Raji (cell line): ENCODE measurements around the gene HSPA9.

Experiments used
- POLR2A ChIP-seq: IDR thresholded peaks from 2 replicates; pipeline ENCODE4 v1.6.1; 2011; ENCODE audit warnings: low read depth, low read length, control low read depth; ENCODE audit not compliant: insufficient read depth

Gene HSPA9

DNA sequence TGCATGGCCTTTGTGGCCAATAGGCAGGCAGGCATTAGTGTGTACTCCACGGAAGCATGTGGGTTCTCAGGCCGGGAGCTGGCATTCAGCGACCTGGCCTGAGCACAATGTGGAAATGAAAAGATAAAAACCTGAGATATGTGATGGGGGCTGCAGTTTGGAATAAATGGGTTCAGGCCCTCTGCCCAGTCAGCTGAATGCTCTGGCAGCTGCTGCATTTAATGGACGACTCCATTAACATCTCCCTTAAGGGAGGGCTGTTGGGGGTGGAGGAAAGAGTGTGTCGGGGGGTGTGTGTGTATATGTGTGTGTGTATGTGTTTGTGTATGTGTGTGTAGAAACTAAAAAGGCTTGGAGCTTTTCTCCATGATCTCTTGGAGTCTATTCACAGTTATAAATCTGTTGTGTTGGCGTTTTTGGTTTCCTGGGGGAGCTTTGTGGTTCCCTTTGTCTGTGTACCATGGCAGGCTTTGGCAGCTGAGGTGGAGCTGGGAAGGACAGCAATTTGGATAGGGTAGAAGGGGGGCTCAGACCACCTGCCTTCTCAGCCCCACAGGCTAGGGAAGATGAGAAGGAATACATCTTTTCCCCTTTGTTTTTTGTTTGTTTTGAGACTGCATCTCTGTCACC is 27.3 kb upstream of the HSPA9 start:
- TF ChIP-seq POLR2A, result no peak

DNA sequence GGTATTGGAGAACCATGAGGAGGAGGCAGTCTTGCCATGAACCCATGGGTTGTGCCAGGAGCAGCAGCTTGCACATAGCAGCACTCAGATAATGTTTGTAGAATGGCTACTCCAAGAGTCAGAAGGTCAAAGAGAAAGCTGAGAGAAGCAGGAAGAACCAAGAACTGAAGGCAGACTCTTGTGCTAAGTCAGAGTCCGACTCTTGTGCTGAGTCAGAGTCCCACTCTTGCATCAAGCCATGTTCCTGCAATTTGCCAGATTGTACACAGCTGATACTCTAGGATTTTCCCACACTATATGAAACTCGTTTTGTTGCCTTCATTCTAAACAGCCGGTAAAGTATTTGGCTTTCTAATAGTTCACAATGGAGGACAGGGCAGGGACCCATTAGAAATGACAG is 26.2 kb upstream of the HSPA9 start:
- no peak for TF ChIP-seq POLR2A

DNA sequence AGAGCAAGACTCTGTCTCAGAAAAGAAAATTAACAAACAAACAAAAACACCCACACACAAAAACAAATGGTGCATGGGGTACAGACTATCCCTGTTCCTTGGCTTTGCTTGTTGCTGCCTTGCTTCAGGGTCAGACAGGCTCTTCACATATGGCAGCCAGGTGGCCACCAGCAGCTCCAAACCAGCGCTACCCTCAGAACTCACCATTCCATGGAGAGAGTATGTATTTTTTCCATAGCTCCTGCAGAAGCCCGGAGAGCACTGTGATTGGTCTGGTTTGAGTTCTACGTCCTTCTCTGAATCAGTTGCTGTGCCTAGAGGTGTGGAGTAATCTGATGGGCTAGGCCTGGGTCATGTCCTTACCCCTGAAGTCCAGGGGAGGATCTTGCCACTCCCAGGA is 25.2 kb upstream of the HSPA9 start:
- TF ChIP-seq POLR2A, result no peak

DNA sequence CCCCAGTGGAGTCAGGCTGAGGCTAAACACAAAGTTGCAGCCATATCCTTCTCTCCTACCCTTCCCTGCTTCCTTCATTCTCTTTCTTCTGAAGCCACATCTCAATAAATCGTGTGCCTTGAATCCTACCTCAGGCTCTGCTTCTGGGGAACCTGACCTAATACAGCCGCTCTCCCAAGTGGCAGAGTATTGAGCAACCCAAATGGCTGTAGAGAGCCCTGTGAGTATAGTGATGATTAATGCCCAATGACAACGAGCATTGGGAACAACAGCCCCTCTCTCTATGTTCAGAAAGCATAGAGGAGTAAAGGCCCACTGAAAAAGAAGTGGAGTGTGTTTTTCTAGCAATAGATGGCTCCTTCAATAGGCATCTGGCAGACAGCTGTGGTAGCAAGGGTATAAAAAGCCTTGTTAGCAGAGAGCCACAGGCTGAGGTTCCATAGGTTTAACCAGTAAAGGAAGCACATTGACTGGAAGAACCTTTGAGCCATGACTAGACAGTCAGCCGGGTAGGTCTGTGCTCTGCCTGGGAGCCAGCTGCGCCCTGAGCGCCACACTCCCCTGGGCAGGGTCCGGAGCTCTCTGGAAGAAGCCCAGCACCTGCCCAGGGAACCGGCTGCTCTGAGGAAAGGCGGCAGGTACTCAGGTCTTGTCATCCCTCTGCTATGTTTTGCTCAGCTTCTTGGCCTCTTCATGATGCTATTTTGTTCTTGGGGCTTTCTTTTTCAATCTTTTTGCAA is 22.6 kb upstream of the HSPA9 start:
- no peak for TF ChIP-seq POLR2A

DNA sequence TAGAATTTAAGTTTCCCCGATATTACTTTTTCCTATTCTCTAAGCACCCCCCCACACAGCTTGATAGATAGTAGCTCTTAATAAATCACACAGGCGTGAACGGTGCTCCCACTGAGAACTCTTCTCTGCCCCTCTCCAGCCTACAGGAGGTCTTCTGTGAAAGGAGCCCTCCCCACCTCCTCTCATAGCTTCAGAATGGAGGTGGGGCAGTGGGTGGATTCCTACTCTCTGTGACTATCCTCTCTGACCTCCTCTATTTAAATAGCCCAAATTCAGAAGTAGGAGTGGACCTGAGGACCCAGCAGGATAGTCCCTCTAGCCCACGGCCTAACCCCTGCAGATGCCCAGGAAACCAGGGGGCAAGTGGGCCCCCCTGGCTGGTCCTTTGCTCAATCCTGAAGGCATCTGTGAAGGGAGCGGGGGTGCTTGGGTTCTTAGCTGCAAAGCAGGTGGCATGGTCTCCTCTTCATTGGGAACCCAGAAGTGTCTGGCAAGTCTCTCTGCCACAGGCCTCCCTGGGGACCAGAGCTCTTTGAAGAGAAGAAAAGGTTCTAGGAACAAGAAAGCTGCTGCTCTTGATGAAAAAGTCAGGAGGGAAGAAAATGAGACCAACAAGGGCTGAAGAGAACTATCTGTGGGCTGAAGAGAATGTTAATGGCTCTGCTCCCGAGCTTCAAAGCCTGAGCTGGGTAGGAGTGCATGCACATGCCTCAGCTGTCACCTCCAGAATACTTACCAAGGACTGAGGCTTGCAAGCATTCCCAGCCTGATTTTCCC is 21.1 kb upstream of the HSPA9 start:
- TF ChIP-seq POLR2A, result no peak

DNA sequence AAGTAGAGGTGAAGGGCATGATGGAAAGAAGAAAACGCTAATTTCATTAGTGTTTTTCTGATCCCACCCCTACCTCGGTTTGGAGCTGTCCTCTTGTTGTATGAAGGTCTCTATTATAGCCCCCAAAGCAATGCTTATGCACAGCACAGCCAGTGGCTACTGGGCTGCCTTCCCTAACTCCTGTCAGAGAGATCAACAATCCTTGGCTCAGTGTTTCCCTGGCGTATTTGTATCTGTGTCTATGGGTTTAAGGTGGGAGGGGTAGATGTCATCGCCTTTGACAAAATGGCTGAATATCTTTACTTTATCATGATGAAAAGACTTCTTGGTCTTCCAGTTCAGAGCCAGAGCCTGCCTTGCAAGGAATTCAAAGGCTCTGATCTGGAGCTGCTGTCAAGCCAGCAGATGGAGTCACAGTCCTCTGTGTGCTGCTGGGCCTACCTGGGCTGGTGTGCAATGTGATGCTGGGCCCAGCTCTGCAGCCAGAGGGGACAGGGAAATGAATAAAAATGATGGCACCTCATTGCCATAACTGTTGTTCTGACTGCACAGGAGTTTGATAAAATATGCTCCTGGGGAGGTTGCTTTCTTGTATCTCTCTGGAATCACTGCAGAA is 20.1 kb upstream of the HSPA9 start:
- no peak for TF ChIP-seq POLR2A

DNA sequence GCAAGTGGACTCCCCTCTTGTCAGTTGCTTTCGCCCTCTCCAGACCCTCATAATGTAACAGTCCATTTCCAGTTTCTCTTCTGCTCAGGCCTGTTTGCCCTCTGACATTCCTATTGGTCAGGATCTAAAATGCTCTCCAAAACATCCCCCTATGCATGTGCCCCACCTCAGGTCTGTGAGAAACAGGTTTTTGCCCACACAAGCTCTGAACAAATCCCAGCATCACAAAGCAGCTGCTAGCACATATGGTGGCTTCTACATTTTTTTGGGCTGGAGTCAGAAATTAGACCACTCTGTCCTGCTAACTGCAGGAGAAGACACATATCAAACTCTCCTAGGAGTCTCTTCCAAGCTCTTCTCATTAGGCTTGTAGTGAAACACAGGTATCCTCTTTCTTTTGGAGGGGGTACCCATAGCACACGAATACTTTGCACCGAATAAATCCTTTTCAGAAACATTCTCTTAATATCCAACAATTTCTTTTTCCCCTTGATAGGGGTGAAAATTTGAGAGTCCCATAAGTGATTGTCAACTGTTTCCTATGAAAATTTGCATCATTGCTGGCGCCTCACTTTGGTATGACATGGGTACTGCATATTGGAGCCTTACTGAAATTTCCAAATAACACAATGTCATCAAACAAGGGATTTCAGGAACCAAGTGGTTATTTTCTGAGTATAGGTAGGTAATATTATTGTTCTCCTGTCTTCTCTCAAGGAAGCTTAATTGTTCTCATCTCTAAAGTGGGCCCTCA is 19.3 kb upstream of the HSPA9 start:
- TF ChIP-seq POLR2A, result no peak

DNA sequence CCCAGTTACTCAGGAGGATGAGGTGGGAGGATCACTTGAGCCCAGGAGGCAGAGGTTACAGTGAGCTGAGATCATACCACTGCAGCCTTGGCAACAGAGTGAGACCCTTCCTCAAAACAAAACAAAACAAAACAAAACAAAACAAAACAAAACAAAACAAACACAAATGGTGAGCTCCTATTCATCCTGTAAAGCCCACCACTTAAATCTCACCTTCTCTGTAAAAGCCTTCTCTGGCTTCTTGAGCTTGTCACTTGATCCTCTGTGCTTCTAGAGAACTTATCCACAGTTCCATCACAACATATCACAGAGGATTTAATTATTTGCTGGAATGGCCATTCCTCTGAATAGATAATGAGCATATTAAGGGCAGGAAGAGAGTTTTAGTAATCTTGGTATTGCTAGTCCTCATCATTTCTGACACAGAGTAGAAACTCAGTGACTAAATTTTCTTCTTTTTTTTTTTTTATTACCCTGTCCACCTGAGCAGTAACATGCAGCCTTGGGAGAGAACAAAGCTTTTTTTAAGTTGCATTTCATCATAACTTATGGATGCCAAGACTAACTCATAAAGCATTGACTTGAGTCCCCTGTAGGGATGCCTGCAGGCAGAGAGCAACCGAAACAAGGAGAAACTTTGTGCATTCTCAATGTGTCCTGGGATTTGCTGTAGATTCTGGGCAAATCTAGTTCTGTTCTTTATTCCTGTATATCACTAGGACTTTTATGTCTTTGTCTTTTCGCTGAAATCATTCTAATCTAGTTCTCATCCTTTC is 13.0 kb upstream of the HSPA9 start:
- no peak for TF ChIP-seq POLR2A

DNA sequence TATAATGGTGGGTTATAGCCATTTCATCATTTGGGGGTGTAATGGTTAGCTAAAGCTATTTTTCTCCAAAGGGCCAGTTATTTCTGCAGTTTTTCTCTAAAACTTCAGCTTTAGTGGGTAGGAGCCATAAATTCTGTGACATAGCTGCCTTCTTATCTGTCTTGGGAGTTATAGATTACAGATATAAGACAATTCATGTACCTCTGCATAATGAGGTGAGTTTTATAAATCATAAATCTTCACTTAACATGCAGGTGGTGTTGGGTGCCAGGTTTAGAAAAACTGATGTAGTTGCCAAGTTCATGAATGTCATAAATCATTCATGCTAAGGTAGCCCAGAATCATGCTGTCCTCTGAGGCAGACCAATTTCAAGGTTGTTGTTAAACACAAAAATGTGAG is 10.0 kb upstream of the HSPA9 start:
- no peak for TF ChIP-seq POLR2A

DNA sequence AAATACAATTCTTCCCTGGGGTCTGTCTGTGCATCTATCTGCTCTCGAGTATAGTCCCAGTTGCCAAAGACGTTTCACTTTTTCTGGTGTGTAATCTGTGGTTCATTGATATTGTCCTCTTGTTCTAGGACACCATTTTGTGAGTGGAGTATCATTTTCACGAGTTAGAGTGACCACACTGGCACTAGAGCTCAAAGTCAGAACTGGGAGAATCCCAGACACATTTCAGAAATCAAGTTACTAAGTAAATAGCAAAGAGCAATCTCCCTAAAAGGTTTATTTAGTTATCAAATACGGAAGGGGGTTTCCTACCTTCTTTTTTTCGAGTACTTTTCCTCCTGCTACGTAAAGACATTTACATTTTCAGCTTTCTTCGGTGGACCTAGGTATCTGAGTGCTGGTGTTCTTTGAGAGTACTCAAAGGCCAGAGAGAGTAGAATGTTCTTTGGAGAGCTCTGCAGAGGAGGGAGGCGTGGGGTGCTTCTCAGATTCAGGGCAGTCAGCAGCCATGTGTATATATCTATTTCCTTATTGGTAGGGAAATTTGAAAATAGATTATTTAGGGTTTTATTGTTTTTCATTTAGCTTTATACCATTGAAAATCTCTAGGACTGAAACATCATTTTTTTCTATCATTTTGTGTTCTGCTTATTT is 8.9 kb upstream of the HSPA9 start:
- no peak for TF ChIP-seq POLR2A

DNA sequence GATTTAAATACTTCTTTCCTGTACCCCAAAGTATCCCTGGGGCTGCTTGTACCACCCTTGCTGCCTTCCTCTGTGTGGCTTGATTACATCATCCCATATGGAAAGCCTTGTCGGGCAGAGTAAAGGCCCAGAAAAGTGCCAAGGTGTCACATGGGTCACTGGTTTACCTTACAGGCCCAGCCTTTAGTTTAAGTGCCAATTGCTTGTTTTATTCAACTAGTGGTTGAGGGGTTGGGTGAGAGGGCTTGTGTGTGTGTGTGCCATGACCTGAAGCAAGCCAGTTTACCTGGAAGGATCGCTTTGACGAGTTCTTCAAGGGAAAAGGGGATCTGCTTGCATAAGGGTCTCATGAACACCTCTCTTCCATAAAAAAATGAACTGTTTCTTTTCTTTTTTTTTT is 7.8 kb upstream of the HSPA9 start:
- TF ChIP-seq POLR2A, result no peak

DNA sequence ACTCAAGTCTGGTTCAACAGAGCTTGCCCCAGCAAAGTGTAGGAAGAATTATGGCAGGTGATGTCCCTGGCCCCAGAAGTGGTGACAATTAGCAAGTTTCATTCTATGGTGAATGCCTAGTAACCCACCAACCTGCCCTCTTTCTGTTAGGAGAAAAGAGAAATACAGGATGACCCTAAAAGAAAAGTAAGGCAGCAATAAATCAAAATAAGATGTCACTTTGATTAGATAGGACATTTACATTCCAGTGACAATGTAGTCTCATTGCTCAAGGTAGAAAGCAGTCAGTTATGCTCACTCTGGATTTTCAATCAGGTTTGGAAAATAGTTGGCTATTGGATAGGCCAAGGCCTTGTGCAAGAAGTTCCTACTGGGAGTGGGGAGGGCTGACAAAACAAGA is 5.6 kb upstream of the HSPA9 start:
- TF ChIP-seq POLR2A, result no peak

DNA sequence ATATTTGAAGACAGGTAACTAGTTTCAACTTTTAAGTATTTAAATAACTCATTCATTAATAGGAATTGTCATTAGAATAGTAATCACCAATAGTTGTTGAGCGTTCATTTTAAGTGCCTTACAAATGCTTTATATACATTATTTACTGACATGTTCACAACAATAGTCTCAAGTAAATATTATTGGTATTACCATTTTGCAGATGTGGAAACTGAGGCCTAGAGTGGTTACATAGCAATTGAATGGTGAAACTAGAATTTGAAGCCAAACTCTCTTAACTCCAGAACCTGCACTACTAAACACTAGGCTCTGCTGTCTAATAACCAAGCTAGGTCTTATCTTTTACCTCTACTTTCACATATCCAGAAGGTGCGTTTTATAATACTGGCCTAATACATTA is 4.8 kb upstream of the HSPA9 start:
- no peak for TF ChIP-seq POLR2A

DNA sequence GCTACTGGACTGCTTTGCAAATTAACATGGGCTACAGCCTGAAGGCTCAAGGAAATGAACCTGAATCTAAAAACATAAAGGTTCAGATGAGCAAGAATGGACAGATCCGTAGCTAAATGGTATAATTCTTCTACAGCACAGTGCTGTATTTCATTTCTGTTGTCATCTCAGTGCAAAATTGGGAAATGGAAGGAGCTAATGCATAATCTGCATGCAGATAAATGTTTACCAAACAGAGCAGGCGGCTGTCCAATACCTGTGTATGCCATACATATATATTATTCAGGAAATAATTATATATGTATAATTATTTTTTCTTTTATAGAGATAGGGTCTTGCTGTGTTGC is 4.3 kb upstream of the HSPA9 start:
- TF ChIP-seq POLR2A, result no peak
